ENCODE measurements around the gene SNX27.

- no peak for TF ChIP-seq CTCF (IDR thresholded peaks at IDR 0.05 in 2 of 3, conservative IDR thresholded peaks at IDR 0.05 in 1 of 3; ENCODE audit: control insufficient read depth in 2 of 3, extremely low read depth in 1 of 3, insufficient read depth in 1 of 3, low read depth in 3 of 3, low read length in 3 of 3)
- TF ChIP-seq RAD21 (IDR thresholded peaks at IDR 0.05; ENCODE audit: insufficient read depth, low read depth, low read length): no peak
- TF ChIP-seq POLR2AphosphoS5 (IDR thresholded peaks at IDR 0.05; ENCODE audit: low read length): no peak
- no peak for TF ChIP-seq FOXK2 (IDR thresholded peaks at IDR 0.05)
- no peak for TF ChIP-seq REST (IDR thresholded peaks at IDR 0.05; ENCODE audit: low read depth, low read length)
- TF ChIP-seq SUZ12 (IDR thresholded peaks at IDR 0.05; ENCODE audit: unreplicated experiment): no peak
- no peak for TF ChIP-seq POLR2A (IDR thresholded peaks at IDR 0.05; ENCODE audit: low read depth, low read length)
These were observed 4.6 kb downstream of the SNX27 start for GRCh38 chr1:151616505-151616849.
